ENCODE data around the gene SND1.

Gene SND1

DNA sequence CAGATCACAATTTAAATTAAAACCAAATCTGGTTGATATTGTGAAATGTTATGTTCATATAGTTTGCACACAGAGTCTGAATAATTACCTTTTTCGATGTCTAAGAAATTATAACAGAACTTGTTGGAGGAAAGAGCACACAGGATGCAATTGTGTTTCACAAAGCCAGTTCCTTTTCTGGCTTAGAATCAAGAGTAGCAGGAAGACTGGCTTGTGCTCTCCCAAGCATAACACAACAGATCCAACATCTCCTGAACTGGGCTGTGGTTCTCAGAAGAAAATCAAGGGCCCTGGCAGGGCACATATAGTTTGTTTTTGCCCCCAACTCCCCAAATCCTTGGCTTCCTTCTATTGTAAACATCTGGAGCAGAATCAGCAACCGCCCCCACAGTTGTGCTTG lies 316.6 kb downstream of the SND1 start:
- no peak for DNase-seq
- no peaks in the 10 kb centered on the region for H3K9me3 ChIP-seq (ENCODE audit: severe bottlenecking)
- H3K36me3 ChIP-seq: no peaks in the 10 kb centered on the region
- H3K27me3 ChIP-seq (ENCODE audit: insufficient read depth, low read depth, severe bottlenecking): no peaks in the 10 kb centered on the region
- TF ChIP-seq, protein P1, sequence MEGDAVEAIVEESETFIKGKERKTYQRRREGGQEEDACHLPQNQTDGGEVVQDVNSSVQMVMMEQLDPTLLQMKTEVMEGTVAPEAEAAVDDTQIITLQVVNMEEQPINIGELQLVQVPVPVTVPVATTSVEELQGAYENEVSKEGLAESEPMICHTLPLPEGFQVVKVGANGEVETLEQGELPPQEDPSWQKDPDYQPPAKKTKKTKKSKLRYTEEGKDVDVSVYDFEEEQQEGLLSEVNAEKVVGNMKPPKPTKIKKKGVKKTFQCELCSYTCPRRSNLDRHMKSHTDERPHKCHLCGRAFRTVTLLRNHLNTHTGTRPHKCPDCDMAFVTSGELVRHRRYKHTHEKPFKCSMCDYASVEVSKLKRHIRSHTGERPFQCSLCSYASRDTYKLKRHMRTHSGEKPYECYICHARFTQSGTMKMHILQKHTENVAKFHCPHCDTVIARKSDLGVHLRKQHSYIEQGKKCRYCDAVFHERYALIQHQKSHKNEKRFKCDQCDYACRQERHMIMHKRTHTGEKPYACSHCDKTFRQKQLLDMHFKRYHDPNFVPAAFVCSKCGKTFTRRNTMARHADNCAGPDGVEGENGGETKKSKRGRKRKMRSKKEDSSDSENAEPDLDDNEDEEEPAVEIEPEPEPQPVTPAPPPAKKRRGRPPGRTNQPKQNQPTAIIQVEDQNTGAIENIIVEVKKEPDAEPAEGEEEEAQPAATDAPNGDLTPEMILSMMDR (IDR thresholded peaks at IDR 0.05; ENCODE audit: low read depth, low read length): no peak
- H3K4me3 ChIP-seq (ENCODE audit: low read depth, low read length): no peak overlapping the region
- H3K27ac ChIP-seq: no peak overlapping the region

DNA sequence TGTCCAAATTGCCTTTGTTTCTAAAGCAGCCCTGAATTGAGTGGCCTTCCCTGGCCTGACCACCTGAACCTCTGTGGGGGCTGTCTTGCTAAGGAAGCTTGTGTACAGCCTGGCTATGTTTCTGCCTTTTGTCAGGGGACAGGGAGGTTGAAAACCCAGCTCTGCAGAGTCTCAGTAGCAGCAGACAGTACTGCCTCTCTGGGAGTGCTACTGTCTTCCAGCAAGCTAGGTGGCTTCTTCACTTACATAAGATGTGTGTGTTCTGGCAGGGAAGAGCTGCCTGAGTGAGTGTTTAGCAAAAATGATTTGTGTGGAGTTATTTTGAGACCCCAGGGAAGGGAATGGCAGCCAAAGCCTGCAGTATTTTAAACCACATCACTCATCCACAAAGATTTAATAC lies 321.8 kb downstream of the SND1 start:
- no peak overlapping the region for H3K27ac ChIP-seq
- H3K9me3 ChIP-seq (ENCODE audit: severe bottlenecking): peaks cover 6% of the 10 kb centered on the region
- no peak overlapping the region for H3K4me3 ChIP-seq (ENCODE audit: low read depth, low read length)
- no peaks in the 10 kb centered on the region for H3K27me3 ChIP-seq (ENCODE audit: insufficient read depth, low read depth, severe bottlenecking)
- TF ChIP-seq, protein P1 (IDR thresholded peaks at IDR 0.05; ENCODE audit: low read depth, low read length): no peak
- H3K36me3 ChIP-seq: peaks cover 18% of the 10 kb centered on the region
- DNase-seq: no peak

DNA sequence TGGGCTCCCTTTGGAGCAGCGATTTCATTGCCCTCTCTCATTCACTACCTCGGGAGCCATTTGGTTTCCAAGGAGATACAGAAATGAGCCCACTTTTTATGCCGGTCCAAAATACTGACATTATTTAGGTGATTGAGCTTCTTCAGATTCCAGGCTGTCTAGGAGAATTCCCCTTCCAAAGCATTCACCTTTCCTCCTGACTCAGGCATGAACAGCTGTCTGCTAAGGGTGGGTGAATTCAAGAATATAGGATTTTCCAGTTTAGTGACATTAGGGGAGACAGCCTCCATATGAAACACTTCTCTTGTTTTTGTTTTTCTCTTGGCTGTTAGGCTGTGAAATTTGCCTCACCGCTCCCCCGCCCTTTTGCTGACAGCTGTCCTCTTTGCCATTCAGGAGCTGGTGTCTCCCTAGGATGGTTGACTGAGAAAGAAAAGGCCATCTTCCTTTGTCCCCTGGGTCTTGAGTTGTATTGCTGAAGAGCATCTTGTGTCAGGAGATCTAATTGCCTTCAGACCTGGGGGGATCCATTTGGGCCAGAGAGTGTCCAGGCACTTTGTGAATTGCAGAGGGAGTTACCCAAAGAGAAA lies 322.5 kb downstream of the SND1 start:
- peaks cover 21% of the 10 kb centered on the region for H3K36me3 ChIP-seq
- no peak for DNase-seq

DNA sequence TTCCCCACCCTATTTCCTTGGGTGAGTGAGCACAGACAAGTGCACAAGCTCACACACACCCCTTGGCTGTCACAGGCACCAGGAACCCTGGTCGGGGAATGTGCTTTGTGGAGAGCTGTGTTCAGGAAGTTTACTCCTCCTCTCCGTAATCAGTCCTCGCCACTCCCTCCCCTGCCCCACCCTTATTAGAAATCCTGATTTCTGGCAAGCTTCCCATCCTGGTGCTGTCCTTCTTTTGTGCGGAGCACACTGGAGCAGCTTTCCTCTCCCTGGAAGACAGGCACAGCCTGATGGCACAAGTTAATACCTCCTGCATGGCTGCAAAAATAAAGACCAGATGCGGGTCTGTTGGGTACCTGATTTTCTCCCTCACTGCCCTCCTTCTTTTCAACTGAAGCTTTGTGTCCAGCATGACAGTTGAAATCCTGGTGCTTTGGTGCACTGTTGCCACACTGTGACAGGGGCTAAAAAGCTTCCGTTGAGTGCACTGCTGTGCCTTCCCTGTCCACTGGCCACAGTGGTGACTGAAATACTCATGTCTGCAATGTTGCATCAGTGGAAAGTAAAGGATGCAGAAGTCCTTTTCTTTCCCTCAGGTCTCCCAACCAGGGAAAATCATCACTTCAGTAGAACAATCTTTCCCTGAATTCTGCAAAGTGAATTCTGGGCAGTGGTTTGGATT lies 324.2 kb downstream of the SND1 start:
- Histone ChIP-seq H3K4me3 (ENCODE audit: low read depth, low read length) (no peak overlapping the region), H3K27ac (no peak overlapping the region), H3K27me3 (ENCODE audit: insufficient read depth, low read depth, severe bottlenecking) (no peaks in the 10 kb centered on the region), H3K9me3 (ENCODE audit: severe bottlenecking) (peaks cover 9% of the 10 kb centered on the region), H3K36me3 (peaks cover 21% of the 10 kb centered on the region)
- DNase-seq: no peak
- TF ChIP-seq, protein P1 (IDR thresholded peaks at IDR 0.05; ENCODE audit: low read depth, low read length): no peak

More for the DNA sequence above, 322.5 kb downstream of the SND1 start:
- Histone ChIP-seq H3K27me3 (ENCODE audit: insufficient read depth, low read depth, severe bottlenecking) (no peaks in the 10 kb centered on the region), H3K27ac (no peak overlapping the region), H3K9me3 (ENCODE audit: severe bottlenecking) (peaks cover 9% of the 10 kb centered on the region), H3K4me3 (ENCODE audit: low read depth, low read length) (no peak overlapping the region)
- TF ChIP-seq, protein P1 (IDR thresholded peaks at IDR 0.05; ENCODE audit: low read depth, low read length): no peak

DNA sequence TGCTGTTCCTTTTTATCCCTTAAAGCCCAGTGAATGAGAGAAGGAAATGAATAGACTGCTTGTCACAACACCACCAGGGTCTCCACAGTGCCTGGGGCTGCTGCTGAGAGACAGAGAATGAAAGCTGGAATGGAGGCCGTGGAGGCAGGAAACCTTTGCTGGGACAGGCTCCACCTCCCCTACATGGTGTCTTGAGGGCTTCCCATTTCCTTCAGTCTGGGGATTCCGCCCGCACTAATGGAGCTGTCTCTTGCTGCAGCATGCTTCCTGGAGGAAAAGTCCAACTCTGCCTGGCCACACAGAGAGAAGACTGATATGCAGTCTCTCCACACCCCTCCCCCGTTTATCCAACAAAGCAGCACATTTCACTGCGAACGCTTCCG lies 324.7 kb downstream of the SND1 start:
- H3K4me3 ChIP-seq (ENCODE audit: low read depth, low read length): no peak overlapping the region
- H3K36me3 ChIP-seq: peaks cover 21% of the 10 kb centered on the region
- peaks cover 9% of the 10 kb centered on the region for H3K9me3 ChIP-seq (ENCODE audit: severe bottlenecking)
- H3K27ac ChIP-seq: no peak overlapping the region
- TF ChIP-seq, protein P1 (IDR thresholded peaks at IDR 0.05; ENCODE audit: low read depth, low read length): no peak
- DNase-seq: no peak
- no peaks in the 10 kb centered on the region for H3K27me3 ChIP-seq (ENCODE audit: insufficient read depth, low read depth, severe bottlenecking)
